ENCODE results near the gene ARHGEF17. TPM values are rescaled to one million over a fixed set of nuclear protein-coding genes. Genes with fewer than 3 reads are reported as not detected.

ARHGEF17 gene
- total and polyA plus RNA-seq, 5 donors from 2014 or later, result 0.47 TPM; not detected in 4

- no peaks in the 10 kb centered on the region for H3K36me3 Mint-ChIP-seq
- H3K4me3 ChIP-seq (ENCODE audit: low read depth, low read length), result no peak overlapping the region
- H3K9me3 Mint-ChIP-seq, result no peaks in the 10 kb centered on the region
- no peaks in the 10 kb centered on the region for H3K4me1 ChIP-seq (ENCODE audit: control insufficient read depth, insufficient read depth, low read length, poor library complexity, severe bottlenecking)
- H3K4me1 Mint-ChIP-seq, result peaks cover 0 to 4% (median 2%) of the 10 kb centered on the region in 4 donors
- no peaks in the 10 kb centered on the region for H3K9me3 ChIP-seq (ENCODE audit: control insufficient read depth in 2 of 2, low read length in 2 of 2)
- no peak for ATAC-seq (ENCODE audit: low read depth in 2 of 2)
- H3K4me3 Mint-ChIP-seq, result no peak overlapping the region
- H3K27ac Mint-ChIP-seq, result no peak overlapping the region
- peaks cover 17% of the 10 kb centered on the region for H3K27me3 Mint-ChIP-seq
- H3K27ac ChIP-seq (ENCODE audit: insufficient read depth, low read length, poor library complexity, severe bottlenecking), result no peak overlapping the region
- DNase-seq, result no peak
- H3K27me3 ChIP-seq (ENCODE audit: control insufficient read depth, insufficient read depth, low read length), result no peaks in the 10 kb centered on the region
- no peaks in the 10 kb centered on the region for H3K36me3 ChIP-seq (ENCODE audit: control insufficient read depth, insufficient read depth, low read length)
Observed at GRCh38 chr11:73315293-73316020, 7.4 kb downstream of the ARHGEF17 start.

DNA sequence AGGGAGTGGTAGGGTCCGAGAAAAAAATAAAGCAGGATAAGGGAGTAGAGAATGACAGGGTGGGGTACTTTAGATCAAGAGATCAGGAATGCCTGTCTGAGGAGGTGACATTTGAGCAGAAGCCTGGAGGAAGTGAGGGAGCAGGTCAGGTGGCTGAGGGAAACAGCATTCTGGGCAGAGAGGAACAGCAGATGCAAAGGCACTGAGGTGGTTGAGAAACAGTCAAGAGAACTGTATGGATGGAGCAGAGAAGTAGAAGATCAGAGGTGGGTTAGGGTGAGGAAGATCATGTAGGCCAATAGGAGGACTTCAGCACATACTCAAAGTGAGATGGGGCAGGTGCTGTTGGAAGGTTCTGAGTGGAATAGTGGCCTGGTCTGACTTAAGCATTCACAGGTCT is 8.3 kb downstream of the ARHGEF17 start:
- Histone ChIP-seq H3K9me3 (ENCODE audit: control insufficient read depth in 2 of 2, low read length in 2 of 2) (no peaks in the 10 kb centered on the region), H3K36me3 (ENCODE audit: control insufficient read depth, insufficient read depth, low read length) (no peaks in the 10 kb centered on the region), H3K27ac (ENCODE audit: insufficient read depth, low read length, poor library complexity, severe bottlenecking) (no peak overlapping the region), H3K27me3 (ENCODE audit: control insufficient read depth, insufficient read depth, low read length) (no peaks in the 10 kb centered on the region), H3K4me1 (ENCODE audit: control insufficient read depth, insufficient read depth, low read length, poor library complexity, severe bottlenecking) (no peaks in the 10 kb centered on the region), H3K4me3 (ENCODE audit: low read depth, low read length) (no peak overlapping the region)
- Mint-ChIP-seq H3K27ac (no peak overlapping the region), H3K4me1 (peaks cover 0 to 4% (median 2%) of the 10 kb centered on the region in 4 donors), H3K27me3 (peaks cover 20% of the 10 kb centered on the region), H3K9me3 (no peaks in the 10 kb centered on the region), H3K4me3 (no peak overlapping the region), H3K36me3 (no peaks in the 10 kb centered on the region)
- DNase-seq, result no peak
- ATAC-seq (ENCODE audit: low read depth in 2 of 2), result no peak

DNA sequence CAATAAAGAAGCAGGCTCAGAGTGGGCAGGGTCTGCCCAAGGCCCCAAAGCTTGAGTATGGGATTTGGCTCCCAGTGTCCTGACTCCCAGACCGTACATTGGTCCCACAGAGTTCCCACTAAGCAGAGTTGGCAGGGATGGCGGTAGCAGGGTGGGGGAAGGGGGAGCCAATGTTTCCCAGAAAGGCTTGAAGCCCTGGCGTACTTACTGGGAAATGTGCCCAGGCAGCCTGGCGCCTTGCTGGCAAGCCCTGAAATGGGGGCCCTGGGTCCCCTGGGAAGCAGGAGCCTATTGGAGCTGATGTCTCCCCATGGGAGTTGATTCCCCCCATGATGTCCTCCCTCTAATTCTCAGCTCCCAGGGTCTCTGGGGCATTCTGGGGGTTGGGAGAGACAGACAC is 9.3 kb downstream of the ARHGEF17 start:
- no peaks in the 10 kb centered on the region for H3K9me3 ChIP-seq (ENCODE audit: control insufficient read depth in 2 of 2, low read length in 2 of 2)
- Mint-ChIP-seq H3K4me1 (peaks cover 0 to 6% (median 3%) of the 10 kb centered on the region in 4 donors), H3K9me3 (no peaks in the 10 kb centered on the region), H3K4me3 (no peak overlapping the region), H3K27ac (no peak overlapping the region), H3K36me3 (no peaks in the 10 kb centered on the region), H3K27me3 (peaks cover 15% of the 10 kb centered on the region)
- ATAC-seq (ENCODE audit: low read depth in 2 of 2) (no peak), DNase-seq (no peak)
- no peaks in the 10 kb centered on the region for H3K27me3 ChIP-seq (ENCODE audit: control insufficient read depth, insufficient read depth, low read length)
- no peaks in the 10 kb centered on the region for H3K4me1 ChIP-seq (ENCODE audit: control insufficient read depth, insufficient read depth, low read length, poor library complexity, severe bottlenecking)
- H3K27ac ChIP-seq (ENCODE audit: insufficient read depth, low read length, poor library complexity, severe bottlenecking), result no peak overlapping the region
- no peak overlapping the region for H3K4me3 ChIP-seq (ENCODE audit: low read depth, low read length)
- no peaks in the 10 kb centered on the region for H3K36me3 ChIP-seq (ENCODE audit: control insufficient read depth, insufficient read depth, low read length)

DNA sequence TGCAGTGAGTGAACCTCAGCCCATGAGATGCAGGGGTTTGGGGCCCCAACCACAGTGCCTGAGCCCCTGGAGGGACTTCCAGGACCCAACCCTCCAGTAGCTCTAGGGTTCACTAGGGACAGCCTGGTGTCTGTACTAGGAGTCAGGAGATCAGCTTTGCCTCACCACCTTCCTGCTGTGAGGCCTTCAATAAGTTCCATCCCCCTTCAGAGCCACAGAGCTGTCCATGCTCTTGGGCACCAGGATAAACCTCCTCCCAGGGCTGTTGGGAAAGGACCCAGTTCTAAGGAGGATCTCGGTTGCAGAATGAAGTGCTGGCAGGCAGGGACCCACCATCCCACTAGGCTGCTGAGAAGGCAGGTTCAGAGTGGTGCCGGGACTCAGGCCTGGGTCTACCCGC is 9.7 kb downstream of the ARHGEF17 start:
- no peaks in the 10 kb centered on the region for H3K9me3 ChIP-seq (ENCODE audit: control insufficient read depth in 2 of 2, low read length in 2 of 2)
- Mint-ChIP-seq H3K36me3 (no peaks in the 10 kb centered on the region), H3K4me1 (peaks cover 0 to 6% (median 3%) of the 10 kb centered on the region in 4 donors), H3K4me3 (no peak overlapping the region), H3K27me3 (peaks cover 15% of the 10 kb centered on the region), H3K9me3 (no peaks in the 10 kb centered on the region), H3K27ac (no peak overlapping the region)
- DNase-seq (no peak), ATAC-seq (ENCODE audit: low read depth in 2 of 2) (no peak)
- no peak overlapping the region for H3K27ac ChIP-seq (ENCODE audit: insufficient read depth, low read length, poor library complexity, severe bottlenecking)
- no peaks in the 10 kb centered on the region for H3K4me1 ChIP-seq (ENCODE audit: control insufficient read depth, insufficient read depth, low read length, poor library complexity, severe bottlenecking)
- no peaks in the 10 kb centered on the region for H3K36me3 ChIP-seq (ENCODE audit: control insufficient read depth, insufficient read depth, low read length)
- no peak overlapping the region for H3K4me3 ChIP-seq (ENCODE audit: low read depth, low read length)
- no peaks in the 10 kb centered on the region for H3K27me3 ChIP-seq (ENCODE audit: control insufficient read depth, insufficient read depth, low read length)

DNA sequence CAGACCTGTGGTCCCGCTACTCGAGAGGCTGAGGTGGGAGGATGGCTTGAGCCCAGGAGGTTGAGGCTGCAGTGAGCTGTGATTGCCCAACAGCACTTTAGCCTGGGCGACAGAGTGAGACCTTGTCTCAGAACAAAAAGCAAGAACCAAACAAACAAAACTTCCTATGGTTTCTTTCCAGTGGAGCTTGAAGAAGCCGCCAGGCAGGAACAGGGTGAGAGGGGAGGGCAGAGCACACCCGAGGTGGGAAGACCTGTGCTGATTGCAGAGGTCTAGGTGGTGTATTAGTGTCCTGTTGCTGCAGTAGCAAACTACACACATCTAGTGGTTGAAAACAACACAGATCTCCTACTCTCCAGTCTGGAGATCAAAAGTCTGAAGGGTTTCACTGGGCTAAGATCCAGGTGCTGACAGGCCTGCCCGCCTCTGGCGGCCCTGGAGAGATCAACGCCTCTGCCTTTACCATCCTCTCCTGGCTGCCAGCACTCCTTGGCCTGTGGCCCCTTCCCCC is 10.5 kb downstream of the ARHGEF17 start:
- Mint-ChIP-seq H3K27ac (no peak overlapping the region), H3K4me3 (no peak overlapping the region), H3K4me1 (peaks cover 0 to 6% (median 3%) of the 10 kb centered on the region in 4 donors), H3K9me3 (no peaks in the 10 kb centered on the region), H3K36me3 (no peaks in the 10 kb centered on the region), H3K27me3 (peaks cover 10% of the 10 kb centered on the region)
- Histone ChIP-seq H3K4me1 (ENCODE audit: control insufficient read depth, insufficient read depth, low read length, poor library complexity, severe bottlenecking) (no peaks in the 10 kb centered on the region), H3K27ac (ENCODE audit: insufficient read depth, low read length, poor library complexity, severe bottlenecking) (no peak overlapping the region), H3K4me3 (ENCODE audit: low read depth, low read length) (no peak overlapping the region), H3K9me3 (ENCODE audit: control insufficient read depth in 2 of 2, low read length in 2 of 2) (no peaks in the 10 kb centered on the region), H3K36me3 (ENCODE audit: control insufficient read depth, insufficient read depth, low read length) (no peaks in the 10 kb centered on the region), H3K27me3 (ENCODE audit: control insufficient read depth, insufficient read depth, low read length) (no peaks in the 10 kb centered on the region)
- no peak for DNase-seq
- ATAC-seq (ENCODE audit: low read depth in 2 of 2), result no peak

DNA sequence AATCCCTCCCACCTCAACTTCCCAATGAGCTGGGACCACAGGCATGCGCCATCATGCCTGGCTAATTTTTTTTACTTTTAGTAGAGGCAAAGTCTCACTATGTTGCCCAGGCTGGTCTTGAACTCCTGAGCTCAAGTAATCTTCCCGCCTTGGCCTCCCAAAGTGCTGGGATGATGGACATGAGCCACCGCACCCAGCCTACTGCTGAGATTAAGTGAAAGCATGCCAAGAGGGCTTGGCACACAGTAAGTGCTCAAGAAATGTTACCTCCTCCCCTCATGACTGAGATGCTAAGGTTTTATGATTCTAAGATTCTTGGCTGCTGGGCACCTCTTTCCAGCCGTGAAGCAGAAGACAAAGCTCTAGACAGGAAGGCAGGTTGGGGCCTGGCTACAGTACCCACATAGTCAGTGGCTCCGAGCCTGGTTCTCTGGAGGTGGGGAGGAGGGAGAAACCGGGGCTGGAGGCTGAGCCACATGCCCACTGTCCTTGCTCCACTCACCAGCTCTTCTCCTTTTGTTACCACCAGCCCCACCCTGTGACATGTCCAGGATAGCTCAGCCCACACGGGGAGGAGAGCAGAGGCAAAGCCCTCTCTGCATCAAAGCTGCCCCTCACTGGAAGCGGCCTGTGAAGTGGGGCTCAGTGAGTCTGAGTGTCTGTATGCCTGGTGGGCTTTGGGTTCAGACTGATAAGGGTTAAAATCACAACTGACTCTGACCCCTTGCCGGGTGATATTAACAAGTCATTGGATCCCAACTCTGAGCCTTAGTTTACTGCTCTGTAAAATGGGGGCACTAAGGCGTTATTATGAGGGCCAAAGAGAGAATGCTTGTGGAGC is 12.9 kb downstream of the ARHGEF17 start:
- ATAC-seq (ENCODE audit: low read depth in 2 of 2), result no peak
- Mint-ChIP-seq H3K9me3 (no peaks in the 10 kb centered on the region), H3K4me1 (peaks cover 0 to 6% (median 3%) of the 10 kb centered on the region in 4 donors), H3K36me3 (no peaks in the 10 kb centered on the region), H3K27me3 (peaks cover 10% of the 10 kb centered on the region), H3K4me3 (no peak overlapping the region), H3K27ac (no peak overlapping the region)
- H3K27me3 ChIP-seq (ENCODE audit: control insufficient read depth, insufficient read depth, low read length), result no peaks in the 10 kb centered on the region
- DNase-seq, result no peak
- no peaks in the 10 kb centered on the region for H3K4me1 ChIP-seq (ENCODE audit: control insufficient read depth, insufficient read depth, low read length, poor library complexity, severe bottlenecking)
- H3K4me3 ChIP-seq (ENCODE audit: low read depth, low read length), result no peak overlapping the region
- no peaks in the 10 kb centered on the region for H3K9me3 ChIP-seq (ENCODE audit: control insufficient read depth in 2 of 2, low read length in 2 of 2)
- no peak overlapping the region for H3K27ac ChIP-seq (ENCODE audit: insufficient read depth, low read length, poor library complexity, severe bottlenecking)
- no peaks in the 10 kb centered on the region for H3K36me3 ChIP-seq (ENCODE audit: control insufficient read depth, insufficient read depth, low read length)

DNA sequence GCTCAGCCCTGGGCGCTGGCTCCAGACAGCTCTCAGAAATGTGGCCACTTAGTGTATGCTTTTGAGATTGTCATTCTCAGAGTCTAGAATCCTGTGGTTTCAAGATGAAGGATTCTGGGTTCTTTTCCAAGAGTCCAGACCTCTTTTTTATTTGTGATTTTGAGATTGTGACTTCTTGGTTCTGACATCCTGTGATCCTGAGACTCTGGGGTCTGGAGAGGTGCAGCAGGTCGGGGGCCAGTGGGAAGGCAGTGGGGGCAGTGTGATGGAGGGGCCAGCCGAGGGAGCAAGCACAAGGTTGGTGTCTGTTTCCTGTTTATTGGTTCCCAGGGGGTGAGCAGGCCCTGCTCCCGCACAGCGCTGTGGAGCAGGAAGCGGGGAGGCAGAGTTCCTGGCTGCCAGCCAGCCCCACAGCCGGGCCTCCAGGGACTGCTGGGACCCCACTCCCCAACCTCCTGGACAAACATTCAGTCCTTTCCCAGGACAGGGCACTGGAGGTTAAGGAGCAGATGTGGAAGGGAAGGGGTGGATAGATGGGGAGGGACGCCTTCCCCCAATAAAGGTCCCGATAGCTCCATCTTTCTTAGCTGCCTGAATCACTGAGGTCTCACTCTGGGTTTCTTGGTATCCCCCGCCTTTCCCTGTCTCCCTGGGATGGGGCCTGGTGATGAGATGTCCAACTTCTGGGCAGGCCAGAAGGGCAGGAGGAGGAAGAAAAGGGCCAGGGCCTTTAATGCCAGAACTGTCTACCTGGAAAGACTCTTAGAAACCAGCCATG is 13.7 kb downstream of the ARHGEF17 start:
- no peak overlapping the region for H3K4me3 Mint-ChIP-seq

More for the DNA sequence above, 13.7 kb downstream of the ARHGEF17 start:
- H3K27ac ChIP-seq (ENCODE audit: insufficient read depth, low read length, poor library complexity, severe bottlenecking), result no peak overlapping the region
- ATAC-seq (ENCODE audit: low read depth in 2 of 2) (no peak), DNase-seq (no peak)
- Mint-ChIP-seq H3K4me1 (peaks cover 0 to 6% (median 1%) of the 10 kb centered on the region in 4 donors), H3K36me3 (no peaks in the 10 kb centered on the region), H3K27ac (peak overlapping the region in 2 of 3 donors; percentile 55 to 69), H3K9me3 (no peaks in the 10 kb centered on the region), H3K27me3 (peaks cover 5% of the 10 kb centered on the region)
- H3K36me3 ChIP-seq (ENCODE audit: control insufficient read depth, insufficient read depth, low read length), result no peaks in the 10 kb centered on the region
- no peaks in the 10 kb centered on the region for H3K9me3 ChIP-seq (ENCODE audit: control insufficient read depth in 2 of 2, low read length in 2 of 2)
- H3K4me1 ChIP-seq (ENCODE audit: control insufficient read depth, insufficient read depth, low read length, poor library complexity, severe bottlenecking), result no peaks in the 10 kb centered on the region
- H3K27me3 ChIP-seq (ENCODE audit: control insufficient read depth, insufficient read depth, low read length), result no peaks in the 10 kb centered on the region
- no peak overlapping the region for H3K4me3 ChIP-seq (ENCODE audit: low read depth, low read length)
